SK-N-MC (cell line): ENCODE results near the gene PLCE1.

Experiments
- EZH2 ChIP-seq: fragments of 200-600 bp; sonication (generic); IDR thresholded peaks from one replicate; pipeline ENCODE4 v1.6.1; 2017; ENCODE audit warnings: antibody characterized with exemption
- FOXP2 ChIP-seq: optimal IDR thresholded peaks from 2 replicates; pipeline ENCODE3; 2011; ENCODE audit warnings: mild to moderate bottlenecking, moderate library complexity; ENCODE audit not compliant: insufficient read depth; ENCODE audit errors: extremely low read length, control extremely low read depth
- POLR2AphosphoS5 ChIP-seq: IDR thresholded peaks from 2 replicates; pipeline ENCODE4 v1.6.1; 2012; ENCODE audit warnings: mild to moderate bottlenecking, low read depth, low read length, borderline replicate concordance

DNA sequence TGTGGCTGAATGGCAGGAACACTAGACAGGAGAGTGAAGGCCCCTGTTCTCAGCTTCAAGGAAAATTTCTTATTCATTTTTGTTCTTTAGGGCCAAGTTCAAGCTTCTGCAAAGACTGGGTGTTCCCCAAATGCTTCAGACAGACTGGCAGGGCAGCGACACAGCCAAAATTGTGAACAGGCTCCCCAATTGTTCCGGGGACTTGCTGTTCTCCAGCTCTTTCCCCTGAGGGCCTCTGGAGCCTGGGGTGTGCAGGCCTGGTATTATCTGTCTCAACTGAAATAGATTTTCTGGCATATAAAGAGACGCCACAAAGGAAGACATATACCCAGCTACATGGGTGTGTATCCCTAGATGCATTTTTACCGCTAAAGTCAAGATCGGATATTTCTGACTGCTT lies 30.3 kb upstream of the PLCE1 start:
- no peak for TF ChIP-seq POLR2AphosphoS5
- no peak for TF ChIP-seq EZH2
- TF ChIP-seq FOXP2 = no peak
